HG03097 (cell line): ENCODE data around the gene SLC15A1.
"Not testable (repeated sequence)": the region's sequence is repeated elsewhere in the genome, so short reads cannot be mapped to it uniquely, and the experiment has no call there.

Source experiments
- ATAC-seq: cut with Tn5 transposase; IDR thresholded peaks from one replicate; pipeline ENCODE4 v1.9.1; 2021; ENCODE audit not compliant: unreplicated experiment, low FRiP score

SLC15A1 gene

DNA sequence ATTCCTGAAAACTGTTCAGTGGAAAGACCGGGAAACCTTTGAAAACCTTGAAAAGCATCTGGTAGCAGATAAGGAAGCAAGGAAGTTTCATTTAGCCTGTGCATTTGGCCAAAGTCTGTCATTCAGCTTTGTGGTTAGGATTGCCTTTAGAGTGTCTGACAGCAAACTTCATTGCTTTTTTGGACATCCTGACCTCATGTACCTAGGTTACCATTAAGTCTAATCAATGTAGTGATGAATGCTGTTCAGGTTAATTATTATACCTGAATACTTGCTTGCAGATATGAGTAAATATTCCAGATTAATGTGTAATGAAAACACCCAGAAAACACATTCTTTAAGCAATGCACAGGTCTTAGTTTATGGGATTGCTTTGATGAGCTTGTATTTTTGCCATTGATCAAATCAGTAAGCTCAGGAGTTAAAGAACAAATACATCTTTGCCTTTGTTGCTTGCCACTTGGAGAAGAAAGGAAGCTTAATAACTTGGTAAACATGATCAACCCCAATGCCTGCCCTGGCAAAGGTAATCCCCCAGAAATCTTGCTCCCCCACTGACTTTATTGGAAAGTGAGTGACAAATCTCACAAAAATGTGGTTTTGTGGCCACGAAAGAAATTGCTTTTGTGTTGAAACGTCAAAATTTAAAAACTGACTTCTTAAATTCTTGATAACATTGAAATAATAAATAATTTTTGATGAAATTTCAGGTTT lies 87.4 kb downstream of the SLC15A1 start:
- no peak for ATAC-seq

DNA sequence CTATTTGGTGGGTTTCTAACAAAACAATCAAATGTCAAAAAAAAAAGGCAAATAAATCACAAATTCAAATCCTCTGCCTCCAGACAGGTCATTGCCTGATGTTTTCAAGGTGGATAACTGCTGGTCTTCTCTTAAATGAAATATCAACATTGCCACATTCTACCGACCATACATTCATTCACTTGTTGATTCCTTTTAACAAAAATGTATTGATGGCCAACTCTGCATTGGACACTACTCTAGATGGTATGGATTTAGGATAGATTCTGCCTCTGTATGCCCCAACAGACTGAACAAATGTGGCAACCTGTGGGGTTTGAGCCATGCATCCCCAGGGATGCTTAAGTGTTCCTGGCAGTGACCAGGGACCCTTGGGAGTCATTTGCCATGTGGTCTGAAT lies 88.0 kb downstream of the SLC15A1 start:
- no peak for ATAC-seq

DNA sequence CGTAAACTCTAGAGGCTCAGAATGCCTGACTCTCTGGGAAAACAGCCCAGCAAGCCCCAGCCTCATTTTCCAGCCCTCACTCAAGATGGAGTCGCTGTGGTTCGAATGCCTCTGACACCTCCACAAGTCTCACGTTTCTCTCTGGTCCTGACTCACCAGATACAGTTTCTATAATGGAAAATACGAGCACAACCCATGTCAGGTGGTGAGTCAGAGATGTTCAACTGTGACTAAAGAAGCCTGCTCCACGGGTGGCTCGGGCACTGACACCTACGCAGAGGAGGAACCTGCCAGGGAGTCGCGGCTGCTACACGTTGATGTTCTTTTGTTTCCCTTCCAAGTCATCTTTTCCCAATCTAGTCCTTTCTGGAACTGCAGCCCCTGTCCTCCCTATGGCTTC lies 88.4 kb downstream of the SLC15A1 start:
- no peak for ATAC-seq

DNA sequence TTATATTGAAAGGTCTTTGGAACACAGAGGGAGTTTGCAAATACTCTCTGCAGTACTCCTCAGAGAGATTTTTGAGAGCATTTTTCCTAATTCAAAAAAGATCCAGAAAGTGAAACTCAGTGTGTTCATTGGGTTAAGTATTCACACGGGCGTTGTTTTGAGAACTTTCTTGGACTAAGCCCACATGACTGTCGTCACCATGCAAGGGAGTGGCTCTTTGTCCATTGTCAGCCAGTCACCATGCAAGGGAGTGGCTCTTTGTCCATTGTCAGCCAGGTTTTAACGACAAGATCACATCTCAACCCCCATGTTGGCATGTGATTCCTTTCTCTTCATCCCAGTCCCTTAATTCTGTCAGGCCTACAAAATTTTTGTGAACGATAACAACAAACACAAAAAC lies 94.3 kb downstream of the SLC15A1 start:
- no peak for ATAC-seq

DNA sequence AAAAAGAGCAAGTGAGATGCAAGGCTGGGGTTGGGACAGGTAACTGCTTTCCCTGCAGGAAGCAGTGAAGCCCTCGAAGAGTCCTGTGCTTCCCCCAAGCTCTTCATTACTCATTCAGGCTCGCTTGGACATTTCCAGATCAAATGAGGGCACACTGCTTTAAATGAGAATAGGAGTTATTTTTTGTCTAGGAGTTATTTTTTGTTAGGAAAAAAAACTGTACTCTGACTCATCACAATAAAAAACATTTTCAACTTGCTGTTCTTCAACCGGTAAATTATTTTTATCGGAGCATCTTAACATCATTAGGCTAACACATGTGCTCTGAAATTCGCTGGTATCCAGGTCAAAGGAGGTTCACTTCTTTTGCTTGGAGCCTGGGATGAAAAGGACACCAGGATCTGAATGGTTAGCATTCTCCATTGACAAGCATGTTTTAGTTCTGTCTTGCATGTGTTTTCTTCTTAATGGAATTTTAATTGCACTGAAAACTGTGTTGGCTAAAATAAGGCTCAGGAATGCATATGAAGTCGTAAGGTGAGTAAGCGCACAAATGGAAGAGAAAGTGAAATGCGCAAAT lies 94.9 kb downstream of the SLC15A1 start:
- ATAC-seq: no peak

DNA sequence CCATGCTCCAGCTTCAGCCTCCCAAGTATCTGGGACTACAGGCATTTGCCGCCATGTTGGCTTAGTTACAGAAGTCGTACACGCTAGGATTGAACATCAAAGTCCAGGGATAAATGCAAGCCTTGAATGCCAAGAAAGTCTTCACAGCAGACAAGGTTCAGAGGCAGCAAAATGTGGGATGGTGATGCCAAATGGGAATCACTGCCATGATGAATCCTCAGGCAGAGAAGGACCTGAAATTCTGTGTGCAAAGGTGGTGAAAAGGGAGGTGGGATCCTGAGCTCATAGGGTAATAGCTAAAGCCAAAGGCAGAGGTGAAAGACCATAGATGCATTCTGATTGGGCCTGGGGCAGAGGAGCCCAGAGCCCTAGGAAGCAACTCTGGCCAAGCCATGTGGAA lies 96.2 kb downstream of the SLC15A1 start:
- ATAC-seq: no peak

DNA sequence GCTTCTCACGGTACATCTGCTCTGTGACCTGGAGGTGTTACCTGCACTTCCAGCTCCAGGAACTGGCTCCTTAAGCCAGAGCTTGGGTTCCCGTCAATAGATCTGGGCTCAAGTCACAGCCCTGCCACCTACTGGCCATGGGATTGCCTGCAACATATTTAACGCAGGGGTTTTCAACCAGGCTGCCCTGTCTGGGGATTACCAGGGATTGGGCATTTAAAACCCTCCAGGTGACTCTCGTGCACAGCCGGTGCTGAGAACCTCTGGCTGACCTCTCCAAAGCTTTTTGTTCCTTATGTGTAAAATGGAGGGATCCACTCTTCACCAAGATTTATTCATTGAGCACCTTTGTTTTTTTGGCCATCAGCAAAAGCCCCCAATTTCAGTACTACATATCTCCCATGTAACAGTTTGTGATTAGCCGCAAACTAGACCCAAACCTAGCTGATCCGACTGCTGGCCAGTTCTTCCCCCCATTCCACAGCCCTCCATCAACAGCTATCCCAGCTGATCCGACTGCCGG lies 98.9 kb downstream of the SLC15A1 start:
- ATAC-seq: peak; percentile 87

DNA sequence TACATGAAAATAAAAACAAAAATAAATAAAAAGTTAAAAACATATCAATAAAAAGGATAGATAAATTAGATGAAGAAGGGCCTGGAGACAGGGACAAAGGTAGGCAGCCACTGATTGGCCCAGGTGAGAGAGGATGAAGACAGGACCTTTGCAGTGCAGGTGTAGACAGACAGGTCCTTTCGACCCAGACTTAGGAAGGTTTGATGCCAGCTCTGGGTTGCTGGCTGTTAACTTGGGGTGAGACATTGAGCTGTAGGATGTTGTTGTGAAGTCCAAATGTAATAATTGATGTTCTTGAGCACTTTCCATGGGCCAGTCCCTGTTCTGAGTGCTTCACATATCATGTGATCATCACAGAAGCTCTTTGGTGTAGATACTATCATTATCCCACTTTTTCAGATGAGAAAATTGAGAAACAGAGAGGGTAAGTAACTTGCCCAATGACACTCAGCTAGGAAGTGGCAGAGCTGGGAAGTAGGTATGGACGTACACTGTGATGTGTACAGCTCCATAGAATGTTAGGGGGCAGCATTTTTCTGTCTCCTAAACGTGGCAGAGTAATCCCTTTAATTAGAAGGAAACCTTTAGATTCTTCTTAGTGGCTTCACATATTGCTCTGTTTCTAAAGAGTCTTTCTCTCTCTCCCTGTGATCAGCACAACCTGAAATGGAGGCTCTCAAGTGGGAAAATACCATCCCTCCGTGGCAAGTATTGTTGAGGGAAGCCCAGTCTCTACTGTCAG lies 99.6 kb downstream of the SLC15A1 start:
- ATAC-seq: no peak

DNA sequence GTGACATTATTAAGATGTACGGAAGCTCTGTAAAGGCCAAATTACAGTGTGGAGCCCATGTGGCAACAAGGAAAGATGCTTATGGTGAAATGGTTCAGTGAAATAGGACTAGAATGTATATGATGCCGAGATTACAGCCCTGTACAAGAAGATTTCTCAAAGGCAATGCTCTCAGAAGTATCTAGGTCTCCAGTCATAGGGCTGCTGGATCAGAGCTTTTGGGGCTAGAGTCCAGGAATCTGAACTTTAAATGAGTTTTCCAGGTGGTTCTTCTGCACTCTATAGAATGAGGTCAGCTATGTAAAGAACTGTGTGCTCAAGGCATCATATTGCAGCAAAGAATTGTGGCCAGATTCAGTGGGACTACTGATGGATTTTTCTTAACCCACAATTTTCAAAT lies 100.2 kb downstream of the SLC15A1 start:
- no peak for ATAC-seq

DNA sequence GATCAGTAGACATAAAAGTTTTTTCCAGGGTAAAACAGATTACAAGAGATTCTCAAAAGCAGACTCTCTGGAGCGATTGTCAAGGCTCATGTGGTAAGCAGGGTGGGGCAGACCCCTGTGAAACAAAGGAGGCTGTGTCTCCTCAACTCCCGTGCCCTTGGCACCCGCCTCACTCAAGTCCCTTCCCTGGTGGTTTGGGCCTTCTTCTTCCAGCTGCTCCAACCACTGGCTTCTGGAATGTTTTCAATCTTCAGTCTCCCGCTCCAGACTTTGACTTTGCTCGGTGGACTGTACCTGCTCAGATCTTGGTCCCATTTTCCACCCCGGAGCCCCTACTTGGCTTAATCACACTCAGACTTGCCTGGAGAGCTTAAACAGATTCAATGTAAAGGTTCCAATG lies 100.7 kb downstream of the SLC15A1 start:
- no peak for ATAC-seq

DNA sequence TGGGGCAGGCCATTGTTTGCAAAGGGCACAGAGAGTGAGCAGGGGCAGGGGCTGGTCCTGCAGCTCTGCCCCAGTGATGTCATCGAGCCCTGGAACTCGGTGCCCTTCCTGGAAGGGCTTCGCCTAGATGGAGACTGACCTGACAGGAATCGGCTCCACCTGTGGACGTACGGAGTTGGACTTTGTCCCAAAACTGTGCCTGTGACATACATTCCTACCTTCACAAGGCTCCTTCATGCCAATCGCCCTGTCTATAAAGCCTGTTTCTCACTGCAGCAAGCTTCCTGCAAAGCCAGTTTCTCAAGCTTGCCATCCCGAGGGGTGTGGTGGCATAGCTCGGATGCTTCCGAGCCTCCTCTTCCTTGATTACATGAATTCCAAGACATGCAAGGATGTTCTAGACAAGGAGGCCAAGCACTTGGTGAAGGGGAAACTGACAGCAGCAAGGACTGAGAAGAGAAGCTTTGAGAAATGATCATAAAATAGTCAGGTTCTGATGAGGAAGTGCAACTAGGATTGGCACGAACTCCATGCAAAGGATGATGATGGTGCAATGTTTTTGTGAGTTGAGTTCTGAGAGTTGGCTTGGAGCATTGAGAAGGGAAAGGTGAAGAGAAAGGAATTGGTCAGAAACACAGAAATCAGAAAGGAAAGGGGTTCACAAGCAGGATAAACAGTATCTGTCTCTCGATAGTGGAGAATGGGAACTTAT lies 101.9 kb downstream of the SLC15A1 start:
- no peak for ATAC-seq

DNA sequence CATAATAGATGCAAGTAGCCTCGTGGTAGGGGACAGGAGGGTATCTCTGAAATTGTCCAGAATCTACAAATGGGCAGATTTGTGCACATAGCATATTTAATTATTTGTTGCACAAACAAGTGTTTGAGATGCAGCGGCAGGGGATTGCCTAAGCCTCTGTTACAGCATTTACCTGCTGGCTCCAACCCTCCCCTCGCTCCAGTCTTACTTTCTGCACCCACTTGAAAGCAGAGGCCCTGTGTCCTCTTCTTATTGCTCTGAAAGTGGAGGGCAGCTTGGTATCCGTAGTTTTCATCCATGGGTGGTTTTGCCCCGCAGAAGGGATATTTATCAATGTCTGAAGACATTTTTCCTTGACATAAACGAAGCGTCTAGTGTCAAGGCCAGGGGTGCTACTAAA lies 102.6 kb downstream of the SLC15A1 start:
- ATAC-seq: no peak

DNA sequence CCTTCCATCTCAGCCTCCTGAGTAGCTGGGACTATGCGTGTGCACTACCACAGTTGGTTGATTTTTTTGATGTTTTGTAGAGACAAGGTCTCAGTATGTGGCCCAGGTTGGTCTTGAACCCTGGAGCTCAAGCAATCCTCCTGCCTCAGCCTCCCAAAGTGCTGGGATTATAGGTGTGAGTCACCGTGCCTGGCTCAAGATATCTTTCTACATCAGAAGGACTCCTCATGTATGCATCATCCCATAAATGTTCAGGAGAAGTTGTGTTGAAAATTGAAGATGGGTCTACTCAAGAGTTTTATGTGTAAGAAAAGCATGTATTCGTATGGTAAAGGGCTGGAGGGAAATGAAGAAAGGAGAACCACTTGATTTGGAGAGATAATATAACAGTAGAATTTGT lies 103.8 kb downstream of the SLC15A1 start:
- ATAC-seq: no peak

DNA sequence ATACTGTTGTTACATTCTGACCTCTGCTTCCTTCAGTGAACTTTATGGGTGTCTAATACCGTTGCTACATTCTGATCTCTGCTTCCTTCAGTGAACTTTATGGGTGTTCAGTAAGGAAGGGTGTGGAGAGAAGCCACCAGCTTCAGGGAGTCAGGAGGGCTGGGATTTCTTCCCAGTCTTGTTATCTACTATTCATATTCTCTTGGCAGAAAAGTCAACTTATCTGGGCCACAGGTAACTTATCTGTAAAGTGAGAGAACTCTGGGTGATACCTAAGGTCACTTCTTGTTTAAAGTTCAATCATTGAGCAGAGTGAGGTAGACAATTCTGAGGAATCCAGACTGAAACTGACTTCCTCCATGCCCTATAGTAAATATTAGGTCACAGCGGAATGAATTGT lies 104.3 kb downstream of the SLC15A1 start:
- ATAC-seq: no peak

DNA sequence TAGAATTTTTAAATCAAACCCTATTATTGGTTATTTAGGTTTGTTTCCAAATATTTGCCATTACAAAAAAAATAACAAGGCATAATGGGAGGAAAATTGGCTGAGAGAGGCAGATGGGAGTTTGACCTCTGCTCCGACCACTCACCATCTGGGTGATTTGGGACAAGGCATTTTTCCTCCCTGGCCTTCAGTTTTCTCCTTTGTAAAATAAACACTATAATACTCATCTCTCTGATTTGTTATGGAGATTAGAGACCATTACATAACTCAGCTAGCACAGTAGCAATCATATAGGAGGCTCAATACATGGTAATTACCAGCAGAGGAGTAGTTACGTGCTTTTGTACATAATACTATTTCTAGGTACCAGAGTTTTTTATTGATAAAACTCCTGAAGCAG lies 105.4 kb downstream of the SLC15A1 start:
- no peak for ATAC-seq

DNA sequence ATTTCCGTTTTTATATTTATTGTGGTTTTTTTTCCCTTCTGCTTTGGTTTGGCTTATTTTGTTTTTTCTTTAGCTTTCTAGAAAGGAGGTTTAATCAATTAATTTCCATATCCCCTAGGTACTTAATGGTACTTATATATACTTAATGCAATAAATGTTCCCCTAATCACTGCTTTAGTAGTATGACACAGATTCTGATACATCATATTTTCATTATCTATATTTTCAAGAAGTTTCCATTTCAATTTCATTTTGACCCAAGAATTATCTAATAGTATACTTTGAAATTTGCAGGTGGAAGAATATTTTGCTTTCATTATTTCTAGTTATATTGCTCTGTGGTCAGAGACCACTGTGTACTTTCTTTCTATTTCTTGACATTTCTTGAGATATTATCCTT lies 109.0 kb downstream of the SLC15A1 start:
- ATAC-seq: no peak

DNA sequence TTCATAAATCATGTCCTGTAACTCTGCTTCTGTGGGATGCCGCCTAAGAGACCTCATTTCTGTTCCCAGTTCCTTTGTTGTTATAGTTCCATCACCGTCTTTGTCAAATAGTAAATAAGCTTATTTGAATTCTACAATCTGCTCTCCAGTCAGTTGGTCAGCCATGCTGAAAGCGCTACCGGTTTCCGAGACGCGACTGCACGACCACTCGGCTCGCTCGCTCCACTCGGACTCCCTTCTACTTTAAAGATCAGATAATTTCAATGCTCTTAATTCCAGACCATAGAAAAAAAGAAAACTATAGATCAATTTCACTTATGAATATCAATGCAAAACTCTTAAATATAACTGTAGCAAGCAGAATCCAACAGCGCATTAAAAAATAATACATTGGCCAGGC lies 111.4 kb downstream of the SLC15A1 start:
- ATAC-seq: no peak

DNA sequence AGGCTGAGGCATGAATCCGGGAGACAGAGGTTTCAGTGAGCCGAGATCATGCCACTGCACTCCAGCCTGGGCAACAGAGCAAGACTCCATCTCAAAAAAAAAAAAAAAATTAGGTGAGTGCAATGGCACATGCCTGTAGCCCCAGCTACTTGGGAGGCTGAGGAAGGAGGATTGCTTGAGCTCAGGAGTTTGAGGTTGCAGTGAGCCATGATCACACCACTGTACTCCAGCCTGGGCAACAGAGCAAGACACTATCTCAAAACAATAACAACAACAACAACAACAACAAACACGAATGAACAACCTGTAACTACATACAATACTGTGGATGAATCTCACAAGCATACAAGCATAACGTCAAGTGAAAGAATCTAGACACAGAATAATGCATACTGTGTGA lies 112.7 kb downstream of the SLC15A1 start:
- ATAC-seq: not testable (repeated sequence)

DNA sequence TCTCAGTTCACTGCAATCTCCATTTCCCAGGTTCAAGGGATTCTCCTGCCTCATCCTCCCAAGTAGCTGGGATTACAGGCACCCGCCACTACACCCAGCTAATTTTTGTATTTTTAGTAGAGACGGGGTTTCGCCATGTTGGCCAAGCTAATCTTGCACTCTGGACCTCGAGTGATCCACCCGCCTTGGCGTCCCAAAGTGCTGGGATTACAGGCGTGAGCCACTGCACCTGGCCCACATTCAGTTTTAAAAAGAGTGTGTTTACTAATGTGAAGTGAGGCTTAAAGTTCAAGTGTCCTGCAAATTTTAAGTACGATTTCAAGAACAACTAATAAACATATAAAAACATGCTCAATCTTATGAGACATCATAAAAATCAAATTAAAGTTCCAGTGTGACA lies 114.1 kb downstream of the SLC15A1 start:
- not testable (repeated sequence) for ATAC-seq
